MCF 10A (cell line): Measurements from ENCODE around the gene CHL1. TPM values are rescaled to one million over a fixed set of nuclear protein-coding genes. Genes with fewer than 3 reads are reported as not detected.

Experiments used
- BruUV-seq: library from RNA; stranded (reverse); fragments of 400-500 nt; replicated peaks from 2 replicates; lab custom pipeline; 2021; lab: Mats Ljungman, UMichigan
- CTCF ChIA-PET: fragments of 300-600 bp; sonication (Branson Sonifier 250); formaldehyde crosslinking; extraction: SDS; loops from one replicate; lab custom pipeline; 2021; ENCODE audit warnings: antibody characterized with exemption, inconsistent platforms; lab: Yijun Ruan, JAX
- POLR2A ChIA-PET: fragments of 300-600, 350-650 bp; sonication (Branson Sonifier 250); formaldehyde crosslinking; extraction: SDS; loops from one replicate; lab custom pipeline; 2020; ENCODE audit warnings: antibody characterized with exemption, inconsistent platforms; lab: Yijun Ruan, JAX
- DNase-seq: peaks from one replicate; pipeline ENCODE4 v3.0.0-alpha.2; 2018; ENCODE audit not compliant: unreplicated experiment
- H3K27ac Mint-ChIP-seq: one replicate; pipeline ENCODE4 v1.8.0; 2022; ENCODE audit warnings: mild to moderate bottlenecking, low read depth, mixed read lengths; ENCODE audit not compliant: unreplicated experiment
- H3K27me3 Mint-ChIP-seq: one replicate; pipeline ENCODE4 v1.8.0; 2022; ENCODE audit warnings: mixed read lengths; ENCODE audit not compliant: insufficient read depth, unreplicated experiment
- H3K36me3 Mint-ChIP-seq: one replicate; pipeline ENCODE4 v1.8.0; 2022; ENCODE audit warnings: mild to moderate bottlenecking, moderate library complexity, mixed read lengths; ENCODE audit not compliant: insufficient read depth, unreplicated experiment
- H3K4me1 Mint-ChIP-seq: one replicate; pipeline ENCODE4 v1.8.0; 2022; ENCODE audit warnings: mixed read lengths; ENCODE audit not compliant: insufficient read depth, unreplicated experiment
- H3K4me3 Mint-ChIP-seq: one replicate; pipeline ENCODE4 v1.8.0; 2022; ENCODE audit warnings: mild to moderate bottlenecking, moderate library complexity, mixed read lengths; ENCODE audit not compliant: unreplicated experiment
- H3K9me3 Mint-ChIP-seq: one replicate; pipeline ENCODE4 v1.8.0; 2022; ENCODE audit warnings: mixed read lengths; ENCODE audit not compliant: unreplicated experiment
- CTCF ChIP-seq: fragments of 200-600 bp; IDR thresholded peaks from one replicate; pipeline ENCODE4 v1.8.0; 2022; ENCODE audit warnings: antibody characterized with exemption, mild to moderate bottlenecking; ENCODE audit not compliant: unreplicated experiment
- intact Hi-C: fragments of 100-400 bp; cut with micrococcal nuclease; formaldehyde crosslinking; loops from 2 replicates; pipeline ENCODE4 v1.14.1; 2022
- total RNA-seq: library from RNA; stranded (reverse); gene quantifications from 2 replicates; pipeline ENCODE4 v1.2.3, GENCODE V29; 2022

Gene CHL1
- total RNA-seq, 1 experiment from 2014 or later, result not detected

GRCh38 chr3:192215-192929 is 4.2 kb upstream of the CHL1 start:
- no peaks in the 10 kb centered on the region for H3K4me1 Mint-ChIP-seq
- no peaks in the 10 kb centered on the region for H3K36me3 Mint-ChIP-seq
- H3K9me3 Mint-ChIP-seq, result no peaks in the 10 kb centered on the region
- DNase-seq, result no peak
- H3K4me3 Mint-ChIP-seq, result no peak overlapping the region
- intact Hi-C loops, result no loop called here
- TF ChIP-seq CTCF, result no peak
- H3K27me3 Mint-ChIP-seq, result no peaks in the 10 kb centered on the region
- no peak overlapping the region for H3K27ac Mint-ChIP-seq
- POLR2A ChIA-PET, result no interaction called here
- no TSS peak for BruUV-seq
- CTCF ChIA-PET, result no interaction called here

GRCh38 chr3:194001-194400 is 2.6 kb upstream of the CHL1 start:
- ChIA-PET POLR2A (interaction anchor here (0.7 kb wide), 1 partner anchor 61 kb away, joined by 3 read pairs; no protein-coding TSS in a partner anchor), CTCF (no interaction called here)
- intact Hi-C loops, result no loop called here
- Mint-ChIP-seq H3K4me1 (no peaks in the 10 kb centered on the region), H3K36me3 (no peaks in the 10 kb centered on the region), H3K4me3 (no peak overlapping the region), H3K27ac (no peak overlapping the region), H3K27me3 (no peaks in the 10 kb centered on the region), H3K9me3 (no peaks in the 10 kb centered on the region)
- no peak for DNase-seq
- no TSS peak for BruUV-seq
- TF ChIP-seq CTCF, result no peak

- DNase-seq, result no peak
- BruUV-seq, result no TSS peak
- Mint-ChIP-seq H3K4me3 (no peak overlapping the region), H3K27ac (no peak overlapping the region), H3K4me1 (no peaks in the 10 kb centered on the region), H3K9me3 (no peaks in the 10 kb centered on the region), H3K27me3 (no peaks in the 10 kb centered on the region), H3K36me3 (no peaks in the 10 kb centered on the region)
- CTCF ChIA-PET, result interaction anchor here (1.4 kb wide), 1 partner anchor 34 kb away, joined by 6 read pairs; no protein-coding TSS in a partner anchor
- intact Hi-C loops, result no loop called here
- POLR2A ChIA-PET, result interaction anchor here (0.7 kb wide), 1 partner anchor 61 kb away, joined by 3 read pairs; no protein-coding TSS in a partner anchor
- TF ChIP-seq CTCF, result no peak
Observed at GRCh38 chr3:194421-194820, 2.1 kb upstream of the CHL1 start.

- no peak for DNase-seq
- Mint-ChIP-seq H3K4me3 (no peak overlapping the region), H3K27me3 (no peaks in the 10 kb centered on the region), H3K9me3 (no peaks in the 10 kb centered on the region), H3K36me3 (no peaks in the 10 kb centered on the region), H3K27ac (no peak overlapping the region), H3K4me1 (no peaks in the 10 kb centered on the region)
- TF ChIP-seq CTCF, result no peak
- CTCF ChIA-PET, result interaction anchor here (1.4 kb wide), 1 partner anchor 35 kb away, joined by 6 read pairs; no protein-coding TSS in a partner anchor
- BruUV-seq, result no TSS peak
- intact Hi-C loops, result no loop called here
- POLR2A ChIA-PET, result no interaction called here
Observed at GRCh38 chr3:195666-196065, 897 bp upstream of the CHL1 start.
